Stimulated activated CD8-positive, alpha-beta memory T cell treated with anti-CD3 and anti-CD28 coated beads, Interleukin-4, amount 100 ng/mL, for 48 hours (primary cell): ENCODE data around the gene CCDC33.

ENCODE experiments used
- DNase-seq: peaks from one replicate; pipeline ENCODE4 v3.0.0-alpha.2; 2020

The CCDC33 gene

GRCh38 chr15:74384881-74385643 lies 148.9 kb downstream of the CCDC33 start:
- DNase-seq, result peak; percentile 80

GRCh38 chr15:74385733-74386132 lies 149.6 kb downstream of the CCDC33 start:
- no peak for DNase-seq
